ENCODE measurements around the gene MOCS3. TPM values are rescaled to one million over a fixed set of nuclear protein-coding genes. Genes with fewer than 3 reads are reported as not detected.

Gene MOCS3
- polyA plus RNA-seq, 1 donor: 3.8 TPM

GRCh38 chr20:50980851-50981713 is 22.5 kb downstream of the MOCS3 start:
- no peak overlapping the region for H3K27ac ChIP-seq (ENCODE audit: low read length)
- peak; percentile 34 to 40 for DNase-seq

GRCh38 chr20:50981714-50982048 is 23.1 kb downstream of the MOCS3 start:
- Histone ChIP-seq H3K27ac (ENCODE audit: low read length) (no peak overlapping the region), H3K9me3 (ENCODE audit: control insufficient read depth, low read depth, low read length) (no peaks in the 10 kb centered on the region), H3K36me3 (ENCODE audit: control insufficient read depth, insufficient read depth, low read length) (no peaks in the 10 kb centered on the region), H3K4me1 (ENCODE audit: control insufficient read depth, insufficient read depth, low read length) (peaks cover 3% of the 10 kb centered on the region), H3K27me3 (ENCODE audit: control insufficient read depth, insufficient read depth, low read length) (peaks cover 16% of the 10 kb centered on the region), H3K4me3 (ENCODE audit: low read length) (no peak overlapping the region)
- WGBS (ENCODE audit: insufficient coverage, low lambda C conversion rate): no CpG with 5 or more reads among the region's 3 CpGs
- no peak for DNase-seq

More at GRCh38 chr20:50980851-50981713, 22.5 kb downstream of the MOCS3 start:
- Histone ChIP-seq H3K9me3 (ENCODE audit: control insufficient read depth, low read depth, low read length) (no peaks in the 10 kb centered on the region), H3K27me3 (ENCODE audit: control insufficient read depth, insufficient read depth, low read length) (peaks cover 16% of the 10 kb centered on the region), H3K4me1 (ENCODE audit: control insufficient read depth, insufficient read depth, low read length) (peaks cover 3% of the 10 kb centered on the region), H3K4me3 (ENCODE audit: low read length) (no peak overlapping the region), H3K36me3 (ENCODE audit: control insufficient read depth, insufficient read depth, low read length) (no peaks in the 10 kb centered on the region)
- WGBS (ENCODE audit: insufficient coverage, low lambda C conversion rate): 7% methylated on average over 3 of the region's 26 CpGs

GRCh38 chr20:50982363-50982762 is 23.7 kb downstream of the MOCS3 start:
- no peak overlapping the region for H3K4me3 ChIP-seq (ENCODE audit: low read length)
- peaks cover 12% of the 10 kb centered on the region for H3K27me3 ChIP-seq (ENCODE audit: control insufficient read depth, insufficient read depth, low read length)
- H3K27ac ChIP-seq (ENCODE audit: low read length): no peak overlapping the region
- no CpG with 5 or more reads among the region's 4 CpGs for WGBS (ENCODE audit: insufficient coverage, low lambda C conversion rate)
- H3K9me3 ChIP-seq (ENCODE audit: control insufficient read depth, low read depth, low read length): no peaks in the 10 kb centered on the region
- no peaks in the 10 kb centered on the region for H3K36me3 ChIP-seq (ENCODE audit: control insufficient read depth, insufficient read depth, low read length)
- H3K4me1 ChIP-seq (ENCODE audit: control insufficient read depth, insufficient read depth, low read length): peaks cover 3% of the 10 kb centered on the region
- DNase-seq: peak; percentile 48 to 67

GRCh38 chr20:50983321-50983720 is 24.7 kb downstream of the MOCS3 start:
- Histone ChIP-seq H3K27me3 (ENCODE audit: control insufficient read depth, insufficient read depth, low read length) (peaks cover 5% of the 10 kb centered on the region), H3K36me3 (ENCODE audit: control insufficient read depth, insufficient read depth, low read length) (no peaks in the 10 kb centered on the region), H3K9me3 (ENCODE audit: control insufficient read depth, low read depth, low read length) (no peaks in the 10 kb centered on the region), H3K4me1 (ENCODE audit: control insufficient read depth, insufficient read depth, low read length) (peaks cover 3% of the 10 kb centered on the region), H3K27ac (ENCODE audit: low read length) (no peak overlapping the region), H3K4me3 (ENCODE audit: low read length) (no peak overlapping the region)
- DNase-seq: no peak
- WGBS (ENCODE audit: insufficient coverage, low lambda C conversion rate): 60% methylated on average over 1 of the region's 2 CpGs

- no peaks in the 10 kb centered on the region for H3K36me3 ChIP-seq (ENCODE audit: control insufficient read depth, insufficient read depth, low read length)
- no CpG with 5 or more reads among the region's 13 CpGs for WGBS (ENCODE audit: insufficient coverage, low lambda C conversion rate)
- H3K9me3 ChIP-seq (ENCODE audit: control insufficient read depth, low read depth, low read length): no peaks in the 10 kb centered on the region
- no peak overlapping the region for H3K27ac ChIP-seq (ENCODE audit: low read length)
- peaks cover 2% of the 10 kb centered on the region for H3K27me3 ChIP-seq (ENCODE audit: control insufficient read depth, insufficient read depth, low read length)
- H3K4me3 ChIP-seq (ENCODE audit: low read length): no peak overlapping the region
- peaks cover 5% of the 10 kb centered on the region for H3K4me1 ChIP-seq (ENCODE audit: control insufficient read depth, insufficient read depth, low read length)
- DNase-seq: peak; percentile 69
Measured at GRCh38 chr20:50987493-50988210, 29.0 kb downstream of the MOCS3 start.

- Histone ChIP-seq H3K4me3 (ENCODE audit: low read length) (no peak overlapping the region), H3K27ac (ENCODE audit: low read length) (no peak overlapping the region), H3K9me3 (ENCODE audit: control insufficient read depth, low read depth, low read length) (no peaks in the 10 kb centered on the region), H3K4me1 (ENCODE audit: control insufficient read depth, insufficient read depth, low read length) (peaks cover 3% of the 10 kb centered on the region), H3K27me3 (ENCODE audit: control insufficient read depth, insufficient read depth, low read length) (no peaks in the 10 kb centered on the region), H3K36me3 (ENCODE audit: control insufficient read depth, insufficient read depth, low read length) (no peaks in the 10 kb centered on the region)
- no peak for DNase-seq
- WGBS (ENCODE audit: insufficient coverage, low lambda C conversion rate): no CpG with 5 or more reads among the region's 3 CpGs
Measured at GRCh38 chr20:50991076-50991475, 32.5 kb downstream of the MOCS3 start.

- Histone ChIP-seq H3K4me3 (ENCODE audit: low read length) (no peak overlapping the region), H3K27ac (ENCODE audit: low read length) (no peak overlapping the region), H3K27me3 (ENCODE audit: control insufficient read depth, insufficient read depth, low read length) (no peaks in the 10 kb centered on the region), H3K9me3 (ENCODE audit: control insufficient read depth, low read depth, low read length) (no peaks in the 10 kb centered on the region), H3K36me3 (ENCODE audit: control insufficient read depth, insufficient read depth, low read length) (no peaks in the 10 kb centered on the region), H3K4me1 (ENCODE audit: control insufficient read depth, insufficient read depth, low read length) (peaks cover 13% of the 10 kb centered on the region)
- WGBS (ENCODE audit: insufficient coverage, low lambda C conversion rate): 25% methylated on average over 1 of the region's 4 CpGs
- DNase-seq: no peak
Measured at GRCh38 chr20:50992336-50992732, 33.7 kb downstream of the MOCS3 start.

GRCh38 chr20:50992733-50993457 is 34.3 kb downstream of the MOCS3 start:
- WGBS (ENCODE audit: insufficient coverage, low lambda C conversion rate): no CpG with 5 or more reads among the region's 13 CpGs
- no peak overlapping the region for H3K4me3 ChIP-seq (ENCODE audit: low read length)
- peak; percentile 87 to 91 for DNase-seq

GRCh38 chr20:50993876-50994275 is 35.3 kb downstream of the MOCS3 start:
- Histone ChIP-seq H3K4me1 (ENCODE audit: control insufficient read depth, insufficient read depth, low read length) (peaks cover 17% of the 10 kb centered on the region), H3K4me3 (ENCODE audit: low read length) (no peak overlapping the region), H3K9me3 (ENCODE audit: control insufficient read depth, low read depth, low read length) (no peaks in the 10 kb centered on the region), H3K27ac (ENCODE audit: low read length) (no peak overlapping the region), H3K27me3 (ENCODE audit: control insufficient read depth, insufficient read depth, low read length) (no peaks in the 10 kb centered on the region), H3K36me3 (ENCODE audit: control insufficient read depth, insufficient read depth, low read length) (no peaks in the 10 kb centered on the region)
- 100% methylated on average over 3 of the region's 9 CpGs for WGBS (ENCODE audit: insufficient coverage, low lambda C conversion rate)
- no peak for DNase-seq

More at GRCh38 chr20:50992733-50993457, 34.3 kb downstream of the MOCS3 start:
- H3K9me3 ChIP-seq (ENCODE audit: control insufficient read depth, low read depth, low read length): no peaks in the 10 kb centered on the region
- H3K27ac ChIP-seq (ENCODE audit: low read length): peak overlapping the region; percentile 11
- H3K4me1 ChIP-seq (ENCODE audit: control insufficient read depth, insufficient read depth, low read length): peaks cover 17% of the 10 kb centered on the region
- no peaks in the 10 kb centered on the region for H3K36me3 ChIP-seq (ENCODE audit: control insufficient read depth, insufficient read depth, low read length)
- H3K27me3 ChIP-seq (ENCODE audit: control insufficient read depth, insufficient read depth, low read length): no peaks in the 10 kb centered on the region

- no CpG with 5 or more reads among the region's 5 CpGs for WGBS (ENCODE audit: insufficient coverage, low lambda C conversion rate)
- H3K27me3 ChIP-seq (ENCODE audit: control insufficient read depth, insufficient read depth, low read length): no peaks in the 10 kb centered on the region
Measured at GRCh38 chr20:50995506-50995905, 36.9 kb downstream of the MOCS3 start.

More at GRCh38 chr20:50995506-50995905, 36.9 kb downstream of the MOCS3 start:
- Histone ChIP-seq H3K36me3 (ENCODE audit: control insufficient read depth, insufficient read depth, low read length) (no peaks in the 10 kb centered on the region), H3K9me3 (ENCODE audit: control insufficient read depth, low read depth, low read length) (no peaks in the 10 kb centered on the region), H3K4me3 (ENCODE audit: low read length) (no peak overlapping the region), H3K4me1 (ENCODE audit: control insufficient read depth, insufficient read depth, low read length) (peaks cover 17% of the 10 kb centered on the region), H3K27ac (ENCODE audit: low read length) (no peak overlapping the region)
- DNase-seq: no peak

Measured in large intestine (tissue), 3 donors.